EH (cell line): Measurements from ENCODE around the gene CRB1.

Experiments
- DNase-seq: peaks from one replicate; pipeline ENCODE4 v3.0.0-alpha.2; 2015; ENCODE audit warnings: low read depth

Gene CRB1

DNA sequence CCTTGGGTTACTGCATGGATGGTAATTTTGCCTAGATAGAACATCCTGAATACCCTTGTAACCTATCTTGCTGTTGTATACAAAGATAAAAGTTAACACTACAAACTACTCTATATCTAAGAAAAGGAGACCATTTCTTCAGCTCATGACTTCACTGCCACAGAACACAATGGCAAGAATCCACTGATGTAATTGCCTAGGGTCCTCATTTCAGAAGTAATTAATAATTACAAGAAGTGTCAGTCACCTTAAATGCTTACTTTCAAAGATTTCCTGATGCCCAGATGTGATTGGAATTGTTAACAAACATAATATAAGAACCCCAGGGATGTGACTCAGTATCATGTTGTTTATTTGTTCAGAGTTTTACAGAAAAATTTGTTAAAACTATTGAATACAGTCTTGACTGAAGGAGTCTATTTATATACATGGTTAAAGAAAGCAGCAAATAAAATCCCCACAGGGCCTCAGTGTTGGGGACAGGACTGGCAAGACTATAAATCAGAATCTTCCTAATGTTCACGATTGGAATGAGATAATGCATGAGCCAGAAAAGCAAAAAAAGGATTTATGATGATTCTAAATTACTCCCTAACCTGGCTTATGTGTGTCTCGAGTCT, 83.9 kb downstream of the CRB1 start:
- peak; percentile 43 for DNase-seq

DNA sequence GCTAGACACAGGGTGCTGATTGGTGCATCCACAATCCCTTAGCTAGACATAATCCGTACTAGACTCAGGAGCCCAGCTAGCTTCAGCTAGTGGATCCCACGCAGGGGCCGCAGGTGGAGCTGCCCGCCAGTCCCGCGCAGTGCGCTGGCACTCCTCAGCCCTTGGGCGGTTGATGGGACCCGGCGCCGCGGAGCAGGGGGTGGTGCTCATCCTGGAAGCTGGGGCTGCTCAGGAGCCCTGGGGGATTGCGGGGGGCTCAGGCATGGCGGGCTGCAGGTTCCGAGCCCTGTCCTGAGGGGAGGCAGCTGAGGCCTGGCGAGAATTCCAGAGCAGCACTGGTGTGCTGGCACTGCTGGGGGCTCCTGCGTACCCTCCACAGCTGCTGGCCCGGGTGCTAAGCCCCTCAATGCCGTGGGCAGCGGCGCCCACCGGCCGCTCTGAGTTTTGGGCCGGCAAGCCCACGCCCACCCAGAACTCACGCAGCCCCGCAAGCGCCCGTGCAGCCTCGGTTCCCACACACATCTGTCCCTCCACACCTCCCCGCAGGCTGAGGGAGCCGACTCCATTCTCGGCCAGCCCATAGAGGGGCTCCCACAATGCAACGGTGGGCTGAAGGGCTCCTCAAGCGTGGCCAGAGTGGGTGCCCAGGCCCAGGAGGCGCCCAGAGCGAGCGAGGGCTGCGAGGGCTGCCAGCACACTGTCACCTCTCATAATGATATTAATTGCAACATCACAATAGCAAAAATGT, 87.4 kb downstream of the CRB1 start:
- DNase-seq, result no peak

DNA sequence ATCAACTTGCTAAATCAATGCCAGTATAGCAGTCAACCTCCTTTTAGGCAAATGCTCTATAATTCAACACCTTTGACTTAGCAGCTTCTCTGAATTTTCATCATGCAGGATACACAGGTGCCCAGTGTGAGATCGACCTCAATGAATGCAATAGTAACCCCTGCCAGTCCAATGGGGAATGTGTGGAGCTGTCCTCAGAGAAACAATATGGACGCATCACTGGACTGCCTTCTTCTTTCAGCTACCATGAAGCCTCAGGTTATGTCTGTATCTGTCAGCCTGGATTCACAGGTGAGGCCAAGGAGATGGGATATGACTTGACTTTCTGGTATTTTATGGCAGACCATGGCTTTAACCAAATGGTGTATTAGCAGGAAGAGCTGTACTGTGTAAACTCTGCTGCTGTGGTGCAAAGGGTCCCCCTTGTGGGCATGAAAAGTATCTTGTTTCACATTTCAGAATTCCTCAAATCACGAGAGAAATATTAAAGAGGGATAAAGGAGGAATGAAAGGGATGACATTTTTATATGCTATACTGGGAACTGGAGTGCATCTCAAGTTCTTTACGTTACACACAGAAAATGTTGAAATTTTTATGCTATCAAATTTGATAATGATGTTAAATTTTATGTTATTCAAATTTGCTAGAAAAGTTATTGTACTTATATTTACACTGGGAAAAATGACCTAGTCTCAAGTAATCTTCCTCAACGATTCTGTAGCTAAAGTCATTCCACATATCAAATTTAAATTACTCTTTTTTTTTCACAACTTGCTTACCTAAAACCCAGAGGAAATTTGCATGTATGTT, 88.9 kb downstream of the CRB1 start:
- peak; percentile 68 for DNase-seq

DNA sequence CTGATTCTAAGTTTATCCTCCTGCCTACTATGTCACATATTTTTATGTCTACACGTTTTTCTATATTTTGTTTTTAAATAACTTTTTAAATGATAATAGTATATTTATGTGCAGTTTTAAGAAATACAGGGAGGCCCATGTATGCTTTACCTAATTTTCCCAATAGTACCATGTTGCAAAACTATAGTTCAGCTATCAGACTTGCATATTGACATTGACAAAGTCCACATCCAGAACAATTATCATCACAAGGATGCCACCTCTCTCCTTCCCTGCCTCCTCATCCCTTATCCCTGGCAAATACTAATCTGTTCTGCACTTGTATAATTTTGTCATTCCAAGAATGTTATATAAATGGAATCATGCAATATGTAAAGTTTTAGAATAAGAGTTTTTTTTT, 90.9 kb downstream of the CRB1 start:
- no peak for DNase-seq

DNA sequence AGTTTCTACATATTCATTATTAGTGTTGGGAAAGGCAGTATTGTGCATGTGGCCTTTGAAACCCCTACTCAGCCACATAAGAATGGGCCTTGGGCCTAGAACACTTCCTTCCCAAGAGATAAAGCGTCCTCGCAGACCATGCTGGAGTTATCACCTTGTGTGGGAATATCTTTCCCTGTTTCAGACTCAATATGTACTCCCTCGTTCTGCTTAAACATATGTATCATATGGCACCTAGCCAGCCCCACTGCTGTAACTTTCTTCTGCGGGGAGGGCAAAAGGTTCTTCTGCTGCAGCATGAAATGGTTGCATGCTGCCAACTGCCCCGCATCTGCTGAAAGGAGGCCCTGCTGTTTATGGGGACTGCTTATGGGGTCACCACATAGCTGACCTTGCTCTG, 92.0 kb downstream of the CRB1 start:
- DNase-seq, result no peak

DNA sequence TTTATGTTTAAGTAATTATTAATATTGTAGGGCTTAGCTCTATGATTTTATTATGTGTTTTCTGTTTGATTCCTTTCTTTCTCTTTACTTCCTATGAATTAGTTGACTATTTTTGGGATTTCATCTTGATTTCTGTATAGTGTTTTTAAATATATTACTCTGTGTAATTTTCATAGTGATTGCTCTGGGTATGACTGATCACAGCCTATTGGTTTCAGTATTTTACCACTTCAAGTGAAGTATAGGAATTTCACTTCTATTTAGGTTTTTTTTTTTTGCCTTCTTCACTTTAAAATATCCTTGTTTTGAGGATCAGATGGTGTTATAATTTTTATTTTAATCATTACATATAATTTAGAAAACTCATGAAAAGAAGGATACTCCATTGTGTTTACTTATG, 94.8 kb downstream of the CRB1 start:
- no peak for DNase-seq

DNA sequence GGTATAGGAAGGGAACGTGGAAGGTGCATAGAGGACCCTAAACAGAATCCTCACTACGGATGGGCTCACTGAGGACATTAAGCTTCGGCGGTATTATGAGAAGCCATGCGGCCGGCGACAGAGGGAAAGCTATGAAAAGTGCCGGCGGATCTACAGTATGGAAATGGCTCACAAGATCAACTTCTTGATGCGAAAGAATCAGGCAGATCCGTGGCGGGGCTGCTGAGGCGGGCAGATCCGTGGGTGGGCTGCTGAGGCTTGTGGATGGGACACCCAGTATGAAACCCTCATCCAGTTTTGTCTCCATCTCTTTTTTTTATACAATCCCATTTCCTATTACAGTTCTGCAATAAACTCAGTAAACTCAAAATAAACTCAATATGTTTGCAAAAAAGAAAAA, 95.8 kb downstream of the CRB1 start:
- DNase-seq, result no peak

DNA sequence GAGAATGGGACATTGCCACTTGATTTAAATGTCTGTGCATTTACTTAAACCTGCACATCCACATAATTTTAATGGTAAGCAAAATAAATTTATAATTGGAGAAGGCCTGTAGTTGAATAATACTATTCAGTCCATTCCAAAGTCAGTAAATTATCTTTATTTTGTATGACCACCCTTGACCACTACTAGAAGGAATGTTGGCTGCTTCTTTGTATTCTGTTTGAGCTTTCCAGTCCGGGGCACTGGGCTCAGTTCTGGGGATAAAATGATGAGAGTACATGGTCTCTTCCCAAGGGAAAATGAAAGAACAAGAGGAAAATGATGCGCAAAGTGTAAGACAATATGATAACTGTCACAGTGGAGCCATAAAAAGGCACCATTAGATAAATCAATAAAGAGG, 98.9 kb downstream of the CRB1 start:
- no peak for DNase-seq

DNA sequence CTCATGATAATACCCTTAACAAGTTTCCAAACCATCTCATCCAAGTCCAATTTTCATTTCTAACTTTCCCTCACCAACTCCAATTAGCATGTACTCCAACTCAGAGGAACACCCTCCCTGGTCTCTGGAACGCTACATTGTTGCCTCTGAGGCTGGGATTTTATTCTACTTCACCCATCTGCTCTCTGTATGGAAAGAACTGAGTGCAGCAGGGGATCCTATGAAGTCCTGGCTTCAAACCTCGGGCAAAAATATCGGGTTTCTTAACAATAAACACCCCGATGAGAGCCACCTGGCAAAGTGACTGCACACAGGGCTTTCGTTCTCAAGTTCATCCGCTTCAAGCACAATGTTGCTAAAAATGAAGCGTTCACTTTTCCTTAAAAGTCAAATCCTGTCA, 99.6 kb downstream of the CRB1 start:
- no peak for DNase-seq

DNA sequence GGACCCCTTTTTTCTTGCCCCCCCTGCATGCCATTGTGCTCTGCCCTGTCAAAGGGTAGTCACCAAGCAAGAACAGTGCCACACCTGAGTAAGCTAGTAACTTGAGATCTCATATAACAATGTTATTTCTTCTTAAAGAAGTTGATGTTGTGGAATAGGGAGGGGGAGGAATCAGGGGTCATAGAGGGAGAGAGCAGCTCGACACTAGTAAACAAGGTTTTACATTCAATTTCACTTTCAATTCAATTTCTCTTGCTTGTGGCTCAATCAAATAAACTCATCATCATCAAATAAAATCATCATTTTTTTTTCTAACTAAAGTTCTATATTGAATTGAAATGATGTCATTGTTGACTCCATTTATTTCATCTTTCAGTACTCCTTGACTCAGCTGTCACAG, 106.4 kb downstream of the CRB1 start:
- DNase-seq, result no peak

DNA sequence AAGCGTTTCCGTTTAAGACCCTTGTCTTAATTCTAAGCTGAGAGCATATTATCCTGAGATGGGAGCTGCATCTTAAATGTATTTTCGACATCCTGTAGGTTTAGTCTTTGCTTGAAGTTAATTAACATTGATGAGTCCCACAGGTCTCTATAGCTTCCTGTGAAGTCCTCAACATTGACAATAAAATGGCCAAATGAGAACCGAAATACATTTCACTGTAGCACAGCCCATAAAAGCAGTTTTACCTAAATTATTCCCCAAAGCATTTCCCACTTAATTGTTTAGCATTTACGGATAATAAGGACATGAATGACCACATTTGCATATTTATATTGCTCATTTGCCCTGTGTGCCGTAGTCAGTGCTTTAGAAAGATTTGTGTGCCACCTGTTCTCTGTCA, 116.4 kb downstream of the CRB1 start:
- DNase-seq, result no peak

DNA sequence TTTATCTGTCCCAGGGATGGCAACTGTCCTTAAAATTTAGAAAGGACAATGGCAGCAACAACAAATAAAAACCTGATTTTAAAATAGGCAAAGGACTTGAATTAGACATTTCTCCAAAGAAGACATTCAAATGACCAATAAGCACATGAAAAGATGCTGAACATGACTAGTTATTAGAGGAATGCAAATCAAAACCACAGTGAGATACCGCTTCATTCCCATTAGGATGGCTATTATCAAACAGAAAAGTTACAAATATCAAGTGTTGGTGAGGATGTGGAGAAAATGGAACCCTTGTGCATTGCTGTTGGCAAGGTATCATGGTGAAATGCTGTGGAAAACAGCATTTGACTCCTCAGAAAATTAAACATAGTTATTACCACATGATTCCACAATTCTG, 120.7 kb downstream of the CRB1 start:
- DNase-seq, result peak; percentile 18

DNA sequence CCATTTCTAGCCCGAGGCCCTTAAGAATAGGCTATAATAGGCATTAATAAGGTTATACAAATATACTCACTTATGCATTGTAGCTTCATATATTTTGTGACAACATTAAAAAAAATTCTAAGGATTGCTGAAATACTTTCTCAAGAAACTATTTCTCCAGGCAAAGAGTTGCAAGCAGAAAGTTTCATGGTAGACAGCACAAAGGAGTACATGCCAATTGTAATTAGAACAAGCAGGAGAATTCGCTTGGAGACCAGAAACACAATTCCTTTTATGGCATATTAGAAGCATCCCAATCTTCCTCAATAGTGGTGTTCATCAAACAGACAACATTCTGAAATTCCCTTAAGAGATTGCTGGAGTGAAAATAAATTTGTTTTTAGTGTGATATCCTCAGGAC, 122.8 kb downstream of the CRB1 start:
- DNase-seq, result peak; percentile 46

DNA sequence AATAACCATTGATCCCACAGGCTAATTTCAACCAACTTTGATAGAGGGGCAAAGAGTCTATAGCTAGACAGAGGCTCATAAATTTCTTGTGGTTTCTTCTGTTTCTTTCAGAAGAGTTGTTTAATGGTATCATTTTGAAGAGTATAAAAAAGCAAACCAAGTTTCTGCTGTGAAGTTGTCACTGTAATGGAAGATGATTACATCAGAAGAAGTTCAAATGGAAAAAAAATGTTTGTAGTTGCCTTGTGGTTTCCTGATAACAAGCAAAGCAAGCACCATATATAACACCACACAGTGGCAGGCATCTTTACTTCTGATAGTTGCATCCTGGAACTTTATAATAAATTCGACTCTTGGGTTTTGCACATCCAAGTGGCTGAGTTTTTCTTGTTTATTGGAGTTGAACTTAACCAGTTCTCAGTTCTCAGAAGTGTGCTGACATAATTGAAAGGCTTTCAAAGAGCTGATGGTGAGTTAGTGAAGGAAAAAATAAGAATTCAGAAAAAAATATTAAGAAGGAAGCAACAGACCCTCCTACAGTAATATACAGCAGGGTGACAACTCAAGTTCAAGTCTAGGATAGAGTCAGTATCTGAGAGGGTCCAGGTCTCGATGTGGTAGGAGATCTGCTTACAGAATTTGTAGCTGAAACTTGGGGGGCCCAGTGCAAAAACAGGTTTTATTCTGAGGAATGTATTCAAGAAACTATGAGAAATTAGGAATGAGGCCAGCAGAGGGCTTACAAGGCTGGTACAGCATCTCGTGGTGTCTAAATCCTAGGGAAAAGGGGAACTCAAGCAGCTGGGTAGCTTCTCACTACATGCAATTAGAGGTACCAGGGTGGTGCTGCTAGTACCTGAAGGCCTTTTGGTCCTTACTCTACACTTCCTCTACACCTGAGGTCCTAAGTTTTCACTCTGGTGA, 123.5 kb downstream of the CRB1 start:
- DNase-seq, result peak; percentile 16

DNA sequence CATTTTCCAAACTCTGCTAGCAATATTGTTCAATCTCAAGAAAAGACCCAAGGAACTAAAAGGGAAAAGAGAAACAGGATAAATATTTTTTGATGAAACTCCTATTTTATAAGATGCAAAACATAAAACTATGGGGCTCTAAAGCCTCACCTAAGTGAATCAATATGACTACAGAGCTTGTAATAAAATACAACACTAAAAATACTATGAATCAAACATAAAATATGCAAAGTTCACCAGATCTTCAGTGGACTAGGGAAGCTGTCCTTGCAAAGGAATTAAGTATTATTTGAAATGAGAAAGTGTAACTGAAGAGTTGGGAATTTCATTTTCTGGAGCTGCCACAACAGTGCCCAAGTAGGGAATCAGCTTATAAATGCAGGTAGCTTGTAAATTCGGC, 124.5 kb downstream of the CRB1 start:
- peak; percentile 16 for DNase-seq

DNA sequence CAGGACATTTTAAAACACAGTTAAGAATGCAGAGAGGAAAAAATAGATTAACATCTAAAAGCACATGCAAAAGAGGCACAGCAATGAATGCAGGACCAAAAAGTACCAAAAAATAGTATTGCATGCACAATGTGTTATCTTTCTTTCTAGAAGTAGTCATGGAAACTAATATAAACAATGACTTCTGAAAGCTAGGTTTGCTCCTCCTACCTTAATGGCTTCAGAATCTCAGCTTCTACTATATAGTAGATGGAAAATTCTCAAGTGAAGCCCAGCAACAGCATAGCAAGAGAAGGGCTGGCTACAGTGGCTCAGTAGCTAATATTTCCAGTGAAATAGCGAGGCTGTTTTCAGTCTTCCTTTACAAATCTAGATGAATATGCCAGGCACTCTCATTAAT, 125.1 kb downstream of the CRB1 start:
- DNase-seq, result no peak

DNA sequence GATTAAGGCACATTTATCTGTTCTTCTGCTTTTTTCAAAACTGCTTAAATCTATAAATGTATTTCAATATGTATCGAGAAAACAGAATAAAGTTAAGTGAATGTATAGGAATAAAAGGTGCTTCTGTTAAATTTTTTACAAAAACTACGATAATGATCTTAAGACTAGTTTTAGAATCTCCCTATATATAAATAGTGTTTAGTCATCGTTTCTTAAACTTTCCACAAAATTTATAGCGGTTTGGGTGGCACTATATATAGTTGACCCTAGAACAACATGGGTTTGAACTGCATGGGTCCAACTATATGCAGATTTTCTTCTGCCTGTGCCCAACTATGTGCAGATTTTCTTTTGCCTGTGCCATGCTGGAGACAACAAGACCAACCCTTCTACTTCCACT, 125.7 kb downstream of the CRB1 start:
- DNase-seq, result no peak

DNA sequence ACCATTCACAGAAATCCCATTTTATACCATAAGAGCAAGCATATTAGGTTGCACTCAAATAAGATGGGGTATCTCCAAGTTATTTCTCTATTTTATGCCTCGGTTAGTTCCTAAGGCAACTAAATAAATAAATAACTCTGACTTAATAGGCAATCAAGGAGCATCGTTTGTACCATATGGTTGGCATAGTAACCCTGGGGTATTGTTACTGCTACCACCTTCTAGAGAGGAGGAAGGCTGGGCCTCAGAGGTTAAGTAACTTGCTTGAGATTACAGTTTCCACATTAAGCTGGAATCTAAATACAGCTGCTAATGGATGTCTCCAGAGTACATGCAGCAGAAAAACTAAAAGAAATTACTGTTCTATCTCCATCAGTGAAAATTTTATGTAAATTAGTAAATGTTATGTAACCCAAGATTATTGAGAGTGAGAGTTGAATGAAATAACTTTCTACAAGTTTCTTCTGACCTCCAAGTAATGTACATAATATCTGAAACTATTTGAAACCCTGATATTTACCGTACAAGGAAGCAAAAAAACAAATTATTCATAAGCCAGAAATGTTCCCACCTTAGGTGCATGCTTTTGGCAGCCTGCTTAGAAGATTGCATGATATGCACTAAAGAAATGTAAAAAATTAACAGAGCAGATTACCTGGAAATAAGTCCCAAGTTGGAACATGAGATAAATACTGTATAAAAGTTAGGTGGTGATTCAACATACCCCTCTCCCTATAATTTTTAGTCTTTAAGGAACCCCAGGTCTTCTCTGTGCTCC, 127.0 kb downstream of the CRB1 start:
- DNase-seq, result no peak

DNA sequence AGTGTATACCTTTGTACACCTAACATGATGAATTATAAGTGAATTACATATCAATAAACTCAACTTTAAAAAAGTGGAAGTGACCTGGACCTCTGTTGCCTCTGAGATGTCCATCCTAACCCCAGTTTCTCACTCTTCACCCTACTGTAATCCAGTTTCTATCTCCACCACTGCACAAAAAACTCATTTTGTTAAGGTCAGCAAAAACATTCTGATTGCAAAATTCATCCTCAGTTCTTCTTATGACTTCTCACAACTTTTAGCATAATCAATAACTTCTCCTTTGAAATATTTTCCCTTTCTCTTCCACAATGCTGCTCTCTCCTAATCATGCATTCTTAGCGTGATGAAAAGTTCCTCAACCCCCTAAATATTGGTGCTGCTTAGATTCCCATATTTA, 129.8 kb downstream of the CRB1 start:
- DNase-seq, result no peak

DNA sequence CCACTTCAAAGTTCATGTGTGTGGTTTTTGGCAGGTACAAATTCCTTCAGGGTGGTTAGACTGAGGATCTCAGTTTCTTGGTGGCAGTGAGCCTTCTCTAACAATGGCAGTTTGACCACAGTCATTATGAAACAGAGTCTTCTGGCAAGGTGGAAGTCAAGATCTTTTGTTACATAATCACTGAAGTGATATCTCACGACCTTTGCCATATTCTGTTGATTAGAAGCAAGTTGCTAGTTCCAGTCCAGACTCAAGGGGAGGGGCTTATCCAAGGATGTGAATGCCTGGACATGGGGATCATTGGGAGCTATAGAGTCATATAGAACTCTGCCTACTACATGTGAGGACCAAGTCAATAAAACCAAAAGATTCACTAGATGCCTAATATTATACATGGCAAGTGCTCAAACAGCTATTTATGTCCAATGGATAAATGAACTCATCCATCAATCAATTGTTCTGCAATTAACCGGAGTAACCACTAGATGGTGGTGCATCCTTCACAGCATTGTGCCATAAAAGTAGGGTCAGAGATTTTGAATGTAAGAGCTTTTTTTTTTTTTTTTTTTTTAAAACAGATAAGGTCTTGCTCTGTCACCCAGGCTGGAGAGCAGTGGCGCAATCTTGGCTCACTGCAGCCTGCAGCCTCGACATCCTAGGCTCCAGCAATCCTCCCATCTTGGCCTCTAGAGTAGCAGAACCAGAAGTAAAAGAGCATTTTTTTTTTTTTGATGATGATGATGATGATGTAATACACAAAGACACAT, 131.9 kb downstream of the CRB1 start:
- peak; percentile 65 for DNase-seq

DNA sequence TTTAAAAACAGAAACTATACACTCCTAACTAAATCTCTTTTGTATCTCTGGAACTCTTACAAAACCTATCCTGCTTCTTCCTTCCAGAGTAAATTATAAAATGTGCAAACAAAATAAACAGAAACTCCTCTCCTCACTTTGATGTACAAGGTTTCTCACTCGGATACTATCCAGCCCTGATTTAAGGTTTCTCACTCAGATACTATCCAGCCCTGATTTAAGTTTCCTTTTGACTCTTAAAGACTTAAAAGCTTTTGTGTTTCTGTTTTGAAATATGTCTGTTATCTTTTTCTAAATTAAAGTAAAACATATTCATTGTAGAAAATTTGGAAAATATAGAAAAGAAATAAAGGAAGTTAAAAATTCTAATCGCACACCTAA, 132.5 kb downstream of the CRB1 start:
- DNase-seq, result no peak
